Panc1 (cell line): ENCODE results near the gene PMPCA. TPM values are rescaled to one million over a fixed set of nuclear protein-coding genes. Genes with fewer than 3 reads are reported as not detected.
A peak's percentile ranks its signal among the peaks of the same experiment; 100 is the strongest.
"Not testable (repeated sequence)": the region's sequence is repeated elsewhere in the genome, so short reads cannot be mapped to it uniquely, and the experiment has no call there.

Experiments used
- ATAC-seq: fragments of 200-7000 bp; cut with Tn5 transposase; 2 replicates; pipeline ENCODE4 v1.9.1; 2020; ENCODE audit warnings: mild to moderate bottlenecking, moderate library complexity
- BruUV-seq: library from RNA; stranded (reverse); fragments of 400-500 nt; replicated peaks from 2 replicates; lab custom pipeline; 2021; lab: Mats Ljungman, UMichigan
- CTCF ChIA-PET: fragments of 300-600 bp; sonication (Branson Sonifier 250); formaldehyde crosslinking; loops from one replicate; lab custom pipeline; 2022; ENCODE audit warnings: antibody characterized with exemption; lab: Charles Lee
- POLR2A ChIA-PET: fragments of 300-600 bp; sonication (Branson Sonifier 250); formaldehyde crosslinking; loops from one replicate; lab custom pipeline; 2022; ENCODE audit warnings: antibody characterized with exemption; lab: Charles Lee
- DNase-seq: peaks from one replicate; pipeline ENCODE4 v3.0.0-alpha.2; 2010; ENCODE audit warnings: low read depth, low spot score
- H3K27ac ChIP-seq: 2 replicates; pipeline ENCODE4 v1.5.1; 2011; ENCODE audit warnings: mild to moderate bottlenecking, low read length, inconsistent platforms
- H3K27me3 ChIP-seq: fragments of 200-500 bp; sonication (Bioruptor generic); 2 replicates; pipeline ENCODE4 v1.6.0; 2014; ENCODE audit warnings: low read length, inconsistent platforms; ENCODE audit not compliant: control insufficient read depth, insufficient read depth
- H3K36me3 ChIP-seq: fragments of 200-500 bp; sonication (Bioruptor generic); 2 replicates; pipeline ENCODE4 v1.5.1; 2014; ENCODE audit warnings: inconsistent platforms, mild to moderate bottlenecking, low read length, moderate library complexity; ENCODE audit not compliant: control insufficient read depth, insufficient read depth
- H3K4me1 ChIP-seq: 2 replicates; pipeline ENCODE4 v1.5.1; 2011; ENCODE audit warnings: inconsistent platforms, mild to moderate bottlenecking, low read length, moderate library complexity; ENCODE audit not compliant: control insufficient read depth, insufficient read depth
- H3K4me3 ChIP-seq, 2 experiments: 2 replicates each; pipeline ENCODE4 v1.5.1; 2011 to 2012; ENCODE audit warnings: low read depth in 2 of 2, low read length in 2 of 2, mild to moderate bottlenecking in 2 of 2, inconsistent platforms in 1 of 2, moderate library complexity in 1 of 2
- H3K9me3 ChIP-seq: fragments of 200-500 bp; sonication (Bioruptor generic); 2 replicates; pipeline ENCODE4 v1.5.1; 2014; ENCODE audit warnings: low read depth, mild to moderate bottlenecking, inconsistent platforms, low read length, moderate library complexity; ENCODE audit not compliant: control insufficient read depth, insufficient read depth
- POLR2AphosphoS5 ChIP-seq: IDR thresholded peaks from 2 replicates; pipeline ENCODE4 v1.6.1; 2012; ENCODE audit warnings: mild to moderate bottlenecking, low read depth, low read length, moderate library complexity
- SIN3A ChIP-seq: IDR thresholded peaks from 2 replicates; pipeline ENCODE4 v1.6.1; 2012; ENCODE audit warnings: low read depth, mild to moderate bottlenecking, low read length, moderate library complexity, borderline replicate concordance; ENCODE audit not compliant: insufficient read depth
- TCF7L2 ChIP-seq: IDR thresholded peaks from 2 replicates; pipeline ENCODE4 v1.6.1; 2011; ENCODE audit warnings: mild to moderate bottlenecking, low read depth, low read length, inconsistent platforms
- in situ Hi-C: cut with HindIII; loops from 2 replicates; pipeline ENCODE4 v1.10.0; 2016; ENCODE audit warnings: low sequenced_read_pairs, low pct_unique_long_range_greater_than_20kb
- intact Hi-C: fragments of 100-400 bp; cut with micrococcal nuclease; formaldehyde crosslinking; loops from one replicate; pipeline ENCODE4 v1.10.0; 2022; ENCODE audit not compliant: unreplicated experiment
- total RNA-seq: library from RNA; stranded (reverse); gene quantifications from one replicate; pipeline ENCODE4 v1.2.1, GENCODE V29; 2021; ENCODE audit not compliant: unreplicated experiment
- TF ChIP-seq, protein P1 (sequence below): fragments of 450-650 bp; IDR thresholded peaks from 2 replicates; pipeline ENCODE4 v1.5.1; 2017; ENCODE audit warnings: mild to moderate bottlenecking
- TF ChIP-seq, protein P2 (sequence below), 2 experiments: IDR thresholded peaks; 2 replicates each; pipeline ENCODE4 v1.6.1; 2011 to 2012; ENCODE audit warnings: low read depth in 2 of 2, control low read depth in 1 of 2, low read length in 1 of 2, mild to moderate bottlenecking in 1 of 2, moderate library complexity in 1 of 2; ENCODE audit not compliant: insufficient read depth in 1 of 2

The PMPCA gene
- total RNA-seq, 1 experiment from 2014 or later: 60.9 TPM

DNA sequence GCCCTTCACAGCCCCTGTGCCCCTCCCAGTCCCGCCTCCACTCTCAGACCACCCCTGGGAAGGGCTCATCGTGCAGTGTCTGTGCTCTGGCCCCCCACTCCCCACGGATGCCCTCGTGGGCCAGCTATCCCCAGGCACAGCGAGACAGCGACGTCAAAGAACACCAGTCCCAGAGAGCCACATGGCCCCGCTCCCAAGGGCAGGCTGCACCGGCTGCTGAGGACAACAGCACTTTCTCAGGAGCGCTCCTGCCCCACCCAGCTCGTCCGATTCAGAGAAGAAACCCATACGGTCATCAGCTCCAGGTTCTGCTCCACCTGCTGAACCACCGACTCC is 5.7 kb upstream of the PMPCA start:
- in situ Hi-C loops: no loop called here
- Histone ChIP-seq H3K27ac (no peak overlapping the region), H3K4me3 (no peak overlapping the region), H3K4me1 (peaks cover 7% of the 10 kb centered on the region; the same call in 1 of the 2 replicates), H3K36me3 (peaks cover 2% of the 10 kb centered on the region), H3K9me3 (no peaks in the 10 kb centered on the region), H3K27me3 (no peaks in the 10 kb centered on the region)
- no peak for ATAC-seq
- CTCF ChIA-PET: no interaction called here
- DNase-seq: no peak
- BruUV-seq: TSS peak; percentile 11
- TF ChIP-seq TCF7L2 (no peak), POLR2AphosphoS5 (no peak), SIN3A (no peak)
- TF ChIP-seq, protein P1, sequence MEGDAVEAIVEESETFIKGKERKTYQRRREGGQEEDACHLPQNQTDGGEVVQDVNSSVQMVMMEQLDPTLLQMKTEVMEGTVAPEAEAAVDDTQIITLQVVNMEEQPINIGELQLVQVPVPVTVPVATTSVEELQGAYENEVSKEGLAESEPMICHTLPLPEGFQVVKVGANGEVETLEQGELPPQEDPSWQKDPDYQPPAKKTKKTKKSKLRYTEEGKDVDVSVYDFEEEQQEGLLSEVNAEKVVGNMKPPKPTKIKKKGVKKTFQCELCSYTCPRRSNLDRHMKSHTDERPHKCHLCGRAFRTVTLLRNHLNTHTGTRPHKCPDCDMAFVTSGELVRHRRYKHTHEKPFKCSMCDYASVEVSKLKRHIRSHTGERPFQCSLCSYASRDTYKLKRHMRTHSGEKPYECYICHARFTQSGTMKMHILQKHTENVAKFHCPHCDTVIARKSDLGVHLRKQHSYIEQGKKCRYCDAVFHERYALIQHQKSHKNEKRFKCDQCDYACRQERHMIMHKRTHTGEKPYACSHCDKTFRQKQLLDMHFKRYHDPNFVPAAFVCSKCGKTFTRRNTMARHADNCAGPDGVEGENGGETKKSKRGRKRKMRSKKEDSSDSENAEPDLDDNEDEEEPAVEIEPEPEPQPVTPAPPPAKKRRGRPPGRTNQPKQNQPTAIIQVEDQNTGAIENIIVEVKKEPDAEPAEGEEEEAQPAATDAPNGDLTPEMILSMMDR: no peak
- TF ChIP-seq, protein P2, sequence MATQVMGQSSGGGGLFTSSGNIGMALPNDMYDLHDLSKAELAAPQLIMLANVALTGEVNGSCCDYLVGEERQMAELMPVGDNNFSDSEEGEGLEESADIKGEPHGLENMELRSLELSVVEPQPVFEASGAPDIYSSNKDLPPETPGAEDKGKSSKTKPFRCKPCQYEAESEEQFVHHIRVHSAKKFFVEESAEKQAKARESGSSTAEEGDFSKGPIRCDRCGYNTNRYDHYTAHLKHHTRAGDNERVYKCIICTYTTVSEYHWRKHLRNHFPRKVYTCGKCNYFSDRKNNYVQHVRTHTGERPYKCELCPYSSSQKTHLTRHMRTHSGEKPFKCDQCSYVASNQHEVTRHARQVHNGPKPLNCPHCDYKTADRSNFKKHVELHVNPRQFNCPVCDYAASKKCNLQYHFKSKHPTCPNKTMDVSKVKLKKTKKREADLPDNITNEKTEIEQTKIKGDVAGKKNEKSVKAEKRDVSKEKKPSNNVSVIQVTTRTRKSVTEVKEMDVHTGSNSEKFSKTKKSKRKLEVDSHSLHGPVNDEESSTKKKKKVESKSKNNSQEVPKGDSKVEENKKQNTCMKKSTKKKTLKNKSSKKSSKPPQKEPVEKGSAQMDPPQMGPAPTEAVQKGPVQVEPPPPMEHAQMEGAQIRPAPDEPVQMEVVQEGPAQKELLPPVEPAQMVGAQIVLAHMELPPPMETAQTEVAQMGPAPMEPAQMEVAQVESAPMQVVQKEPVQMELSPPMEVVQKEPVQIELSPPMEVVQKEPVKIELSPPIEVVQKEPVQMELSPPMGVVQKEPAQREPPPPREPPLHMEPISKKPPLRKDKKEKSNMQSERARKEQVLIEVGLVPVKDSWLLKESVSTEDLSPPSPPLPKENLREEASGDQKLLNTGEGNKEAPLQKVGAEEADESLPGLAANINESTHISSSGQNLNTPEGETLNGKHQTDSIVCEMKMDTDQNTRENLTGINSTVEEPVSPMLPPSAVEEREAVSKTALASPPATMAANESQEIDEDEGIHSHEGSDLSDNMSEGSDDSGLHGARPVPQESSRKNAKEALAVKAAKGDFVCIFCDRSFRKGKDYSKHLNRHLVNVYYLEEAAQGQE (IDR thresholded peaks at IDR 0.05; ENCODE audit: insufficient read depth in 1 of 2, low read depth in 2 of 2, low read length in 1 of 2): no peak
- intact Hi-C loops: no loop called here
- POLR2A ChIA-PET: no interaction called here

DNA sequence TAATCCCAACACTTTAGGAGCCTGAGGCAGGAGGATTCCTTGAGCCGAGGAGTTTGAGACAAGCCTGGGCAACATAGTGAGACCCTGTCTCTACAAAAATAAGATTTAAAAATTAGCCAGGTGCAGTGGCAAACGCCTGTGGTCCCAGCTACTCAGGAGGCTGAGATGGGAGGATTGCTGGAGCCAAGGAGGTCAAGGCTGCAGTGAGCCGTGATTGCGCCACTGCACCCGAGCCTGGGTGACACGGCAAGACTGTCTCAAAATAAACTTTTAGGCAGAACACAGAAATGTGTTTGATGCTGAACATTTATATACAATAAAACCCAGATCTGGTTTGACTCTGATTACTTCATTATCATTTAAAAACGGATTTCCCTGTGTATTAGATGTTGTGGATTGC is 5.0 kb upstream of the PMPCA start:
- Histone ChIP-seq H3K27ac (no peak overlapping the region), H3K36me3 (peaks cover 2% of the 10 kb centered on the region), H3K9me3 (no peaks in the 10 kb centered on the region), H3K4me3 (no peak overlapping the region), H3K27me3 (no peaks in the 10 kb centered on the region), H3K4me1 (peaks cover 6% of the 10 kb centered on the region; the same call in 1 of the 2 replicates)
- intact Hi-C loops (no loop called here), in situ Hi-C loops (no loop called here)
- no peak for ATAC-seq
- TF ChIP-seq TCF7L2 (no peak), SIN3A (no peak), POLR2AphosphoS5 (no peak)
- TF ChIP-seq, protein P2 (IDR thresholded peaks at IDR 0.05; ENCODE audit: insufficient read depth in 1 of 2, low read depth in 2 of 2, low read length in 1 of 2): no peak
- TF ChIP-seq, protein P1: no peak
- no TSS peak for BruUV-seq
- ChIA-PET POLR2A (no interaction called here), CTCF (no interaction called here)
- no peak for DNase-seq

DNA sequence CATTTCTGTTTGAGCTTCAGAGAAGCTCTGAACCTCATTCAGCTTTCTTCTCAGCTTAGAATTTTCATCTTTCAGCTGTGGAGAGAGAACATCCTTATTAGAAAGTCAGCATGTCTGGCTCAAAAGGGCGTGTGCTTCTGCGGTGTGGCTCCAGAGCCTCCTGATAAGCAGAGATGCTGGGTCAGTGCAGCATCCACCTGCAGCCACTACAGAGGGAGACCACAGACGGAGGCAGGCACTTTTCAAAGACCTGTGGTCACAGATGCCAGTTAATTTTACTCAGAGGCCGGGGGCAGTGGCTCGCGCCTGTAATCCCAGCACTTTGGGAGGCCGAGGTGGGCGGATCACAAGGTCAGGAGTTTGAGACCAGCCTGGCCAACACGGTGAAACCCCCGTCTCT is 4.6 kb upstream of the PMPCA start:
- H3K27me3 ChIP-seq, DNase-seq, H3K4me1 ChIP-seq, intact Hi-C loops, H3K27ac ChIP-seq, POLR2A ChIA-PET, in situ Hi-C loops, BruUV-seq, H3K9me3 ChIP-seq, H3K4me3 ChIP-seq, CTCF ChIA-PET, ATAC-seq, H3K36me3 ChIP-seq: not testable (repeated sequence)

DNA sequence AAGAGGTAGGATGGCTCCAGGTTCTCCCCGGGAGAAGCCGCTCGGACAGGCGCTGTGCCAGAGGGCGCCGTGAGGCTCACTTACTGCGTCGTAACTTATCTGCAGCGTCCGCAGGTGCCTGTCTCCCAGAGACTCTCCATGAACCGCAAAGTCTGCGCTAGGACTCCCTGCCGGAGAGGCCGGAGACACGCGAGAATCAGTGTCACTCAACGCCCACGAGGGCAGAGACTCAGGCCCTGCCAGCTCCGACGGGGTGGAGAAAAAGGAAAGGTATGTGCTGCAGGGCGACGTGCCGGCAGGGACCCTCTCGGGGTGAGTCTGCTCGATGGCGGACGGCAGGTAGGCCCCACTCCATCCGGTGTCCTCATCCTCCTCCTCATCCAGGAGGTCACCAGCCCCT is 3.4 kb upstream of the PMPCA start:
- in situ Hi-C loops, H3K9me3 ChIP-seq, ATAC-seq, CTCF ChIA-PET, H3K27me3 ChIP-seq, H3K27ac ChIP-seq, intact Hi-C loops, BruUV-seq, H3K4me3 ChIP-seq, H3K4me1 ChIP-seq, POLR2A ChIA-PET, DNase-seq: not testable (repeated sequence)
- peaks cover 11% of the 10 kb centered on the region; the same call in 1 of the 2 replicates for H3K36me3 ChIP-seq
